ENCODE results near the gene SMAD5.

SMAD5 gene

GRCh38 chr5:136135536-136135935, 2.9 kb downstream of the SMAD5 start:
- Histone ChIP-seq H3K27ac (ENCODE audit: low read depth, low read length, severe bottlenecking) (no peak overlapping the region), H3K4me3 (ENCODE audit: extremely low read depth, insufficient read depth, low read length, poor library complexity, severe bottlenecking) (no peak overlapping the region)
- 90% methylated on average over 2 of the region's 2 CpGs; no CpG with 5 or more reads in 1 of the 2 experiments for WGBS, 2 experiments (ENCODE audit: insufficient coverage in 2 of 2)

GRCh38 chr5:136137497-136138220, 5.0 kb downstream of the SMAD5 start:
- peaks cover 11% of the 10 kb centered on the region for H3K36me3 ChIP-seq (ENCODE audit: control insufficient read depth, insufficient read depth, low read length)
- H3K4me1 ChIP-seq (ENCODE audit: control insufficient read depth, insufficient read depth, low read length, poor library complexity, severe bottlenecking) = peaks cover 6% of the 10 kb centered on the region
- H3K9me3 ChIP-seq (ENCODE audit: control insufficient read depth, low read length) = no peaks in the 10 kb centered on the region
- H3K27ac ChIP-seq (ENCODE audit: low read depth, low read length, severe bottlenecking) = no peak overlapping the region
- WGBS, 2 experiments (ENCODE audit: insufficient coverage in 2 of 2) = no CpG with 5 or more reads among the region's 2 CpGs
- H3K4me3 ChIP-seq (ENCODE audit: extremely low read depth, insufficient read depth, low read length, poor library complexity, severe bottlenecking) = no peak overlapping the region

More at GRCh38 chr5:136135536-136135935, 2.9 kb downstream of the SMAD5 start:
- H3K36me3 ChIP-seq (ENCODE audit: control insufficient read depth, insufficient read depth, low read length) = peaks cover 11% of the 10 kb centered on the region
- H3K4me1 ChIP-seq (ENCODE audit: control insufficient read depth, insufficient read depth, low read length, poor library complexity, severe bottlenecking) = peaks cover 6% of the 10 kb centered on the region
- no peaks in the 10 kb centered on the region for H3K9me3 ChIP-seq (ENCODE audit: control insufficient read depth, low read length)

GRCh38 chr5:136141561-136141960, 8.9 kb downstream of the SMAD5 start:
- Histone ChIP-seq H3K36me3 (ENCODE audit: control insufficient read depth, insufficient read depth, low read length) (no peaks in the 10 kb centered on the region), H3K4me3 (ENCODE audit: extremely low read depth, insufficient read depth, low read length, poor library complexity, severe bottlenecking) (no peak overlapping the region), H3K9me3 (ENCODE audit: control insufficient read depth, low read length) (no peaks in the 10 kb centered on the region), H3K4me1 (ENCODE audit: control insufficient read depth, insufficient read depth, low read length, poor library complexity, severe bottlenecking) (peaks cover 4% of the 10 kb centered on the region), H3K27ac (ENCODE audit: low read depth, low read length, severe bottlenecking) (no peak overlapping the region)

- no peaks in the 10 kb centered on the region for H3K9me3 ChIP-seq (ENCODE audit: control insufficient read depth, low read length)
- no peaks in the 10 kb centered on the region for H3K36me3 ChIP-seq (ENCODE audit: control insufficient read depth, insufficient read depth, low read length)
- H3K27ac ChIP-seq (ENCODE audit: low read depth, low read length, severe bottlenecking) = no peak overlapping the region
- no peak overlapping the region for H3K4me3 ChIP-seq (ENCODE audit: extremely low read depth, insufficient read depth, low read length, poor library complexity, severe bottlenecking)
- 92 to 98% methylated on average over 3 to 4 of the region's 6 CpGs for WGBS, 2 experiments (ENCODE audit: insufficient coverage in 2 of 2)
- H3K4me1 ChIP-seq (ENCODE audit: control insufficient read depth, insufficient read depth, low read length, poor library complexity, severe bottlenecking) = peaks cover 4% of the 10 kb centered on the region
Observed at GRCh38 chr5:136143312-136143711, 10.7 kb downstream of the SMAD5 start.

DNA sequence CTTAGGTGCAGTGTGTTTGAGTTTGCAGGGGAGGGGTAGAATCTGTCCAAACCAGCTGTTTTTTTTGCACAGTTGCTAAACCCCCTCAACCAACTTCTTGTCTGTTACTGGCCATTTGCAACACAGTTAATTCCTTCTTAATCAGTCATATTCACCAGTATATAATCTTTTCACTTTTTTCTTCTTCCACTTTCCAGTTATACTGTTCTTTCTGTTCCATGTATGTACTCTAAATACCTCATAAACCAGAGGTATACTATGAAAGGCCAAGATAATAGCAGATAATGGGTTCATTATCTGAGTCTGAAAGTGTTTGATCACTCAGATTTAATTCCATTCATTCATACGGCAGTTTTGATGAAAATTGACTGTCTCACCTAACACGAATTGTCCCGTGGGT, 11.1 kb downstream of the SMAD5 start:
- WGBS, 2 experiments (ENCODE audit: insufficient coverage in 2 of 2) = 96% methylated on average over 3 of the region's 3 CpGs; no CpG with 5 or more reads in 1 of the 2 experiments
- H3K4me1 ChIP-seq (ENCODE audit: control insufficient read depth, insufficient read depth, low read length, poor library complexity, severe bottlenecking) = peaks cover 4% of the 10 kb centered on the region
- H3K9me3 ChIP-seq (ENCODE audit: control insufficient read depth, low read length) = no peaks in the 10 kb centered on the region
- no peaks in the 10 kb centered on the region for H3K36me3 ChIP-seq (ENCODE audit: control insufficient read depth, insufficient read depth, low read length)
- no peak overlapping the region for H3K27ac ChIP-seq (ENCODE audit: low read depth, low read length, severe bottlenecking)
- H3K4me3 ChIP-seq (ENCODE audit: extremely low read depth, insufficient read depth, low read length, poor library complexity, severe bottlenecking) = no peak overlapping the region

DNA sequence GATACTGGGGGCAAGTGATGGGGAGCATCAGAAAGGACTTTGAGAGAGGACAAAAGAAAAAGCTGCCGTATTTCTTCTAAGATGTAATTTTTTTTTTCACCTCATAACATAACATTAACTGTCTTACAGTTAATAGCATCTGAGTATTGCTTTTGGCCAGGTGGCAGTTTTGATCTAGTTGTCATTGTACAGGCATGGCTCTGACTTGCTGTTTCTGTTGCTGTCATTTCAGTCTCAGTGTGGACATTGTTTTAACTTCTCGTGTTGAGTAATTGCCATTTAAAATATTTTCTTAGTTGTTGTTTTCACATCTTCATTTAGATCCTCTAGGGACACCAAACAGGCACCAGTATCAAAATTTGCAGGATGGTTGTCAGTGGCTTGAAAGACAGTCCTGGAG, 12.4 kb downstream of the SMAD5 start:
- Histone ChIP-seq H3K9me3 (ENCODE audit: control insufficient read depth, low read length) (no peaks in the 10 kb centered on the region), H3K4me3 (ENCODE audit: extremely low read depth, insufficient read depth, low read length, poor library complexity, severe bottlenecking) (no peak overlapping the region), H3K27ac (ENCODE audit: low read depth, low read length, severe bottlenecking) (no peak overlapping the region), H3K36me3 (ENCODE audit: control insufficient read depth, insufficient read depth, low read length) (no peaks in the 10 kb centered on the region), H3K4me1 (ENCODE audit: control insufficient read depth, insufficient read depth, low read length, poor library complexity, severe bottlenecking) (peaks cover 4% of the 10 kb centered on the region)
- WGBS, 2 experiments (ENCODE audit: insufficient coverage in 2 of 2) = no CpG with 5 or more reads among the region's 2 CpGs

GRCh38 chr5:136146201-136146600, 13.6 kb downstream of the SMAD5 start:
- no peak overlapping the region for H3K27ac ChIP-seq (ENCODE audit: low read depth, low read length, severe bottlenecking)
- H3K9me3 ChIP-seq (ENCODE audit: control insufficient read depth, low read length) = no peaks in the 10 kb centered on the region
- 67 to 100% methylated on average over 1 of the region's 3 CpGs for WGBS, 2 experiments (ENCODE audit: insufficient coverage in 2 of 2)
- peaks cover 4% of the 10 kb centered on the region for H3K4me1 ChIP-seq (ENCODE audit: control insufficient read depth, insufficient read depth, low read length, poor library complexity, severe bottlenecking)
- H3K4me3 ChIP-seq (ENCODE audit: extremely low read depth, insufficient read depth, low read length, poor library complexity, severe bottlenecking) = no peak overlapping the region
- no peaks in the 10 kb centered on the region for H3K36me3 ChIP-seq (ENCODE audit: control insufficient read depth, insufficient read depth, low read length)

DNA sequence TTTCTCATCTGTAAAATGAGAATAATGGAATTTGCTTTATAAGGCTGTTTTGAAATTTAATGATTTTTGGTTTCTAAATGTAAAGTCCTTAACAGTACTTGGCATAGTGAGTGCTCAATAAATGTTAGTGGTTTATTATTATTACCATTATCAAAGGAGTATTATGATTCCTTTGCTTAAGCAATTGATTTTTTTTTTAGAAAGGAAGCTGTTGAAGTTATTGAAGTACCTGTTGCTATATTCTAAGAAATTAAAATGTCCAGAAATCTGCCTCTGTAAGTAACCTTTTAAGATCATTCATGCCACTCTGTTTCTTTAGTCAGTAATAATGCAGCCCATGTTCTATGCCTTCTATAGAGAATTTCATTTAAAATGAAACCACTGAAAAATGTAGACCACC, 15.0 kb downstream of the SMAD5 start:
- H3K4me3 ChIP-seq (ENCODE audit: extremely low read depth, insufficient read depth, low read length, poor library complexity, severe bottlenecking) = no peak overlapping the region
- H3K4me1 ChIP-seq (ENCODE audit: control insufficient read depth, insufficient read depth, low read length, poor library complexity, severe bottlenecking) = peaks cover 4% of the 10 kb centered on the region
- H3K36me3 ChIP-seq (ENCODE audit: control insufficient read depth, insufficient read depth, low read length) = peaks cover 10% of the 10 kb centered on the region
- no peak overlapping the region for H3K27ac ChIP-seq (ENCODE audit: low read depth, low read length, severe bottlenecking)
- H3K9me3 ChIP-seq (ENCODE audit: control insufficient read depth, low read length) = no peaks in the 10 kb centered on the region

DNA sequence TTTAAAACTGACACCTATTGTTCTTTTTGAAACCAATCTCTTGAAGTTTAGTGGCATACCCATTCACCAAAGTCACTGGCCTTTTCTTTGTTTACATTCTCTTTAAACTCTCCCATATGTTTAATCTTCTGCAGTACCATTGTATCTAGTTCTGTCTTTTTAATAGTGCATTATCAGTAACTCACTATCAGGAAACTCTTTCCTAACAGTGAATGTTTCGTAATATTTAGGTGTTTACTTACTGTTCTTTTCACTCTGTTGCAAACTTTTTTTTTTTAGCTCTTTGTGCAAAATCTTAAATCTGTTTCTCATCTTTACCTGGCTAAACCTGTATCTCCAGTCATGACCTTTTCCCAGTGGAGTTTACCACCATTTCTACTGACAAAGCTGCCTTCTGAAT, 17.2 kb downstream of the SMAD5 start:
- no peak overlapping the region for H3K4me3 ChIP-seq (ENCODE audit: extremely low read depth, insufficient read depth, low read length, poor library complexity, severe bottlenecking)
- WGBS, 2 experiments (ENCODE audit: insufficient coverage in 2 of 2) = no CpG with 5 or more reads among the region's 1 CpG
- H3K4me1 ChIP-seq (ENCODE audit: control insufficient read depth, insufficient read depth, low read length, poor library complexity, severe bottlenecking) = no peaks in the 10 kb centered on the region
- H3K27ac ChIP-seq (ENCODE audit: low read depth, low read length, severe bottlenecking) = no peak overlapping the region
- peaks cover 32% of the 10 kb centered on the region for H3K36me3 ChIP-seq (ENCODE audit: control insufficient read depth, insufficient read depth, low read length)
- H3K9me3 ChIP-seq (ENCODE audit: control insufficient read depth, low read length) = no peaks in the 10 kb centered on the region

DNA sequence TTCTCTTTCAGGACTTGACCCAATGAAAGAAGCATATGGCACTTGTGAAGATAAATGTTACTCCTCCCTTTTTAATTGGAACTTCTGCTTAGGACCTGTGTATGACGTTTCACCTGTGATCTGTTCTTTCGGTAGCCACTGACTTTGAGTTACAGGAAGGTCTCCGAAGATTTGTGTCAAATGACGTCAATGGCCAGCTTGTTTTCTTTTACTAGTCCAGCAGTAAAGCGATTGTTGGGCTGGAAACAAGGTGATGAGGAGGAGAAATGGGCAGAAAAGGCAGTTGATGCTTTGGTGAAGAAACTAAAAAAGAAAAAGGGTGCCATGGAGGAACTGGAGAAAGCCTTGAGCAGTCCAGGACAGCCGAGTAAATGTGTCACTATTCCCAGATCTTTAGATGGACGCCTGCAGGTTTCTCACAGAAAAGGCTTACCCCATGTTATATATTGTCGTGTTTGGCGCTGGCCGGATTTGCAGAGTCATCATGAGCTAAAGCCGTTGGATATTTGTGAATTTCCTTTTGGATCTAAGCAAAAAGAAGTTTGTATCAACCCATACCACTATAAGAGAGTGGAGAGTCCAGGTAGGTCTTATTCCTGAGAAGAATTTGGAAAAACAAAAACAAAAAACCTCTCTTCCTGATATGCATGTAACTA, 21.1 kb downstream of the SMAD5 start:
- no peak overlapping the region for H3K27ac ChIP-seq (ENCODE audit: low read depth, low read length, severe bottlenecking)
- H3K4me3 ChIP-seq (ENCODE audit: extremely low read depth, insufficient read depth, low read length, poor library complexity, severe bottlenecking) = no peak overlapping the region
- no peaks in the 10 kb centered on the region for H3K4me1 ChIP-seq (ENCODE audit: control insufficient read depth, insufficient read depth, low read length, poor library complexity, severe bottlenecking)
- H3K36me3 ChIP-seq (ENCODE audit: control insufficient read depth, insufficient read depth, low read length) = peaks cover 62% of the 10 kb centered on the region
- 96 to 97% methylated on average over 7 to 10 of the region's 11 CpGs for WGBS, 2 experiments (ENCODE audit: insufficient coverage in 2 of 2)
- no peaks in the 10 kb centered on the region for H3K9me3 ChIP-seq (ENCODE audit: control insufficient read depth, low read length)

DNA sequence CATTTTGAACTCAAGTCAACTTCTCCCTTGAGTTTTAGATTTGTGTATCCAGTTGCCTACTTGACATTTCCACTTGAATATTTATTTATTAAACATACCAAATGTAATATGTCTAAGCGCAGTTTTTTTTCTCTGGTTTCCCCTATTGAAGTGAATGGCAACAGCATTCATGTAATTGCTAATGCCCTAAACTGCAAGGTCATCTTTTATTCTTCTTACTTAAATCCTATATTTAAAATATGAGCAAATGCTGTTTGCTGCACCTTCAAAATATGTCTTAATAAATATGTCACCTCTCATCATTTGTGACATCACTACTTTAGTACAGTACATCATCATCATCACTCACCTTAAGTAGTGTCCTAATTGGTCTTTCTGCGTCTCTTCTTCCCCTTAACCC, 22.4 kb downstream of the SMAD5 start:
- no peaks in the 10 kb centered on the region for H3K4me1 ChIP-seq (ENCODE audit: control insufficient read depth, insufficient read depth, low read length, poor library complexity, severe bottlenecking)
- H3K36me3 ChIP-seq (ENCODE audit: control insufficient read depth, insufficient read depth, low read length) = peaks cover 66% of the 10 kb centered on the region
- no peak overlapping the region for H3K4me3 ChIP-seq (ENCODE audit: extremely low read depth, insufficient read depth, low read length, poor library complexity, severe bottlenecking)
- WGBS, 2 experiments (ENCODE audit: insufficient coverage in 2 of 2) = 93 to 100% methylated on average over 1 of the region's 2 CpGs
- no peak overlapping the region for H3K27ac ChIP-seq (ENCODE audit: low read depth, low read length, severe bottlenecking)
- H3K9me3 ChIP-seq (ENCODE audit: control insufficient read depth, low read length) = no peaks in the 10 kb centered on the region

Data from mesodermal cell (in vitro differentiated cells).